Inferior parietal cortex (tissue), 1 donor: ENCODE data around the gene PPP2R2C.

Experiments
- DNase-seq: peaks from one replicate; pipeline ENCODE4 v3.0.0-alpha.2; 2016; ENCODE audit errors: extremely low spot score

PPP2R2C gene

DNA sequence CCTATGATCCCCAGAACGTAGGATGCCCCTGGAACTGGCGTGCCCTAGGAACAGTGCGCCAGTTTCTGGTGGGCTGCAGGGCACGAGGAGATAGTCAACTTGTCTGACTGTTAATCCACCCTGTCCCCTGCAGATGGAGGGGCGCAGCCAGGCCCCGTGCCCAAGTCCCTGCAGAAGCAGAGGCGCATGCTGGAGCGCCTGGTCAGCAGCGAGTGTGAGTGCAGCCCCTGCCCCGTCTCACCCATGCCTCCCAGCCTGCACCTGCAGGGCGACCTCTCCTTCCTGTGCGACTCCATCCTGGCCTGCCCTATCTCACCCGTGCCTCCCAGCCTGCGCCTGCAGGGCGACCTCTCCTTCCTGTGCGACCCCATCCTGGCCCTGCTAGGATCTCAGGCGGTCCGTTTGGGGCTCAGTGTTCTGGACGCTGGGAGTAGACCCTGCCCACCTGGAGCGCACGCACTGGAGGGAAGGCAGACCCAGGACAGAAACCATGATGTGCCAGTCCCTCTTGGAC, 180.6 kb downstream of the PPP2R2C start:
- no peak for DNase-seq

GRCh38 chr4:6290769-6291547, 181.5 kb downstream of the PPP2R2C start:
- DNase-seq, result no peak

DNA sequence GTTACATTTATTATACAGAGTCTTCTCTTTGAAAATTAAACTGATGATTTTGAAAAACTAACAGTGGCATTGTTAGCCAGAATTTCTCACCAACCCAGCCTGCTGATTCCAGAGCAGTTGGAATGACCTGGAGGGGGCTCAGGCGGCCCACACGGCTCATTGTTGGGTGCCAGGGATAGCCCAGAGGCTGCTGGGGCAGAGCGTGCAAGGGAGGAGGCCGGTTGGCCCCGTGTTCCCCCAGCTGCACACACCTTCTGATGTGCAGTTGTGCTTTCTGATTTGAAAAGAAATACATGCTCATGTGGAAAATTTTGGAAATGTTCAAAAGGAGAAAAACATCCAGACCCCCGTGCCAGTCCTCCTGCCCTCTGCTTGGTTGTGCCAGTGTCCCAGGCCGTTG, 182.2 kb downstream of the PPP2R2C start:
- DNase-seq, result no peak

GRCh38 chr4:6288871-6289270, 183.5 kb downstream of the PPP2R2C start:
- no peak for DNase-seq

- DNase-seq, result no peak
Measured at GRCh38 chr4:6288342-6288741, 184.1 kb downstream of the PPP2R2C start.

DNA sequence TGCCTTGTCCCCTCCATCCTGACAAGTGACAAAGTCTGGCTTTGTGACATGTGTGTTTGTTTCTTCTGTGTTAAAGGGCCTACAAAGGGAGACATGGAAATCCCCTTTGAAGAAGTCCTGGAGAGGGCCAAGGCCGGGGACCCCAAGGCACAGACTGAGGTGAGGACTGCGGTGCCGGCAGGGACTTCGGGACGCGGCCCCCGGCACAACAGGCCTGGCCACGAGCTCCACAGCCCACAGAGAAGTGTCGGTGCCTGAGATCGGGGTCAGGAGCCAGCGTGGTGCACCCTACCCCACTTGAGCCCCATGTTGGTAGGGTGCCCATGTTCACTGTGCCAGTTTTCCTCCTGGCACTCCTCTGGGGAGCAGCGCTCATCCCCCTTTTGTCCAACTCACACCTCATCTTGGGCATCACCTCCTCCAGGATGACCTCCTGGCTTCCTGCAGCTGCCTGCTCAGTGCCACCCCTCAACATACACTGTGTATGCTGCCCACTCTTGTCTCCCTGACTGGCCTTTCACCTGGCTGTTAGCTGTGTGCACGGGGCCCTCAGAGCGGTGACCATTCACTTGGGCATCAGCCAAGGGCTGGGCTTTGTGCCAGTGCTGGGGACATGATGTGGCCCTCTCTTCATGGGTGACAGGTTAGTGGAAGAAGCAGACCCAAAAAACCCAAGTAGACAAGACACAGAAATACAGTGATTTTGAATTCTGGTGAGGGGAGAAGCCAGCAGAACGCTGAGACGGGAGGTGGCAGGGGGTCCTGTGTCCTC, 185.2 kb downstream of the PPP2R2C start:
- no peak for DNase-seq

DNA sequence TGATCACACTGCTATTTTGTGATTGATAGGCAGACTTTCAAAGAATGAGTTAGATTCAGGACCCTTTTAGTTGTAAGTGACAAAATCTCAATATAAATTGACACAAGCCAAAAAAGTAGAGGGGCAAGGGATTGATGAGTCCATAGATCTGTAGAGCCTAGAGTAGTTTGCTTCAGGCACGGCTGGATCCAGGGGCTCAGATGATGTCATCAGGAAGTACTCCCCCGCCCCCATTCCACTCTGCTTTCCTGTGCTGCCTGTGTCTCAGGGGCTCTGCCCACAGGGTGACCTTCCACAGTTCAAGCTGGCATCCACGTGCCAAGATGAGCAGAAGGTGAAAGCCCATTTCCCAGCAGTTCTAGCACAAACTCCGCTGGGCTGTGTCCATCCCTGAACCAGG, 189.1 kb downstream of the PPP2R2C start:
- DNase-seq, result no peak

DNA sequence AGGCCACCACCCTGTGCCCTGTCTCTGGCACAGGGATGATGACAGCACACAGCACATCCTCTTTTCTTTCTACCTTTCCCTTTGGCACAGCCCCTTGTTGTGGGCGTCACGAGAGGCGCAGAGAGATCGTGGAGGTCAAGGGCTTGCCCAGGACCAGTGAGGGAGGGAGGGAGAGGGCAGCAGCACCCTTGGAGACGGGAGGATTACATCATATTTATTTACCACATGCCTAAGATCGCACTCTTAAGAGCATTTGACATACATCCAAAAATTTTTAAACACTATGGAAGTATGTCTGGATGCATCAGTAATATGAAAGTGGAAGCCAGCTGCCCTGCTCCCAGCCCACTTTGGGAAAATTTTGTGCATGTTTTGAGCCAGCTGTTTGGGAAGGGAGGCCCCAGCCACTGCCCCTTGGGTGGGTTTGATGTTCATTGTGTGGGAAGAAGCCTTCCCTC, 190.1 kb downstream of the PPP2R2C start:
- DNase-seq, result no peak

GRCh38 chr4:6281436-6282313, 190.7 kb downstream of the PPP2R2C start:
- no peak for DNase-seq

DNA sequence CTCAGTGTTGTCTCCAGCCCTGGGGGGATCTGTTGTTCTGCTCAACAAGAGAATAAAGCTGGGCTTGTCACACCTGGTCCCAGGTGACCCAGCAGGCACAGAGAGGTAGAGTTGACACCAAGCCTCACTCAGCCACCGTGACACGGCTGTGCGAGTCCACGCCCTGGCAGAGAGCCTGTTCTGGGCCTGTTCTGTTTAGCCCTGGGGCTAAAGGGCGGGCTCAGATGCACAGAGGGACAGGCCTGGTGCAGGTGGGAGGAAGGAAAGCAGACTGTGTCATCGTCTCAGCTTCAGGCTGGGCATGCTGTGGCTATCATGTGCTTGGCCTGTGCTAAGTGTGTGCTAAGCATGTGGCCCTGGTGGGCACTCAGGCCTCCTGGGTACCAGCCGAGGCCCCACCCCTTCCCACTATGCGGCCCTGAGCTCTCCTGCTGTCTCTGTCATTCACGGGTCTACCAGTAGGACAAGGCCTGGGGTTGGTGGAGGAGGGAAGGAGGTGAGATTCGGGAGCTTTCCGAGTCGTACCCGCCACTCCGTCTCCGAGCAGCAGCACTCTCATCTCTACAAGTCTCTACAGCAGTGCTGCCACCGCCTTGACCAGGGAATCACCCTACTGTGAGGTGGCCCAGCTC, 191.9 kb downstream of the PPP2R2C start:
- no peak for DNase-seq

GRCh38 chr4:6279582-6280289, 192.7 kb downstream of the PPP2R2C start:
- DNase-seq, result no peak

DNA sequence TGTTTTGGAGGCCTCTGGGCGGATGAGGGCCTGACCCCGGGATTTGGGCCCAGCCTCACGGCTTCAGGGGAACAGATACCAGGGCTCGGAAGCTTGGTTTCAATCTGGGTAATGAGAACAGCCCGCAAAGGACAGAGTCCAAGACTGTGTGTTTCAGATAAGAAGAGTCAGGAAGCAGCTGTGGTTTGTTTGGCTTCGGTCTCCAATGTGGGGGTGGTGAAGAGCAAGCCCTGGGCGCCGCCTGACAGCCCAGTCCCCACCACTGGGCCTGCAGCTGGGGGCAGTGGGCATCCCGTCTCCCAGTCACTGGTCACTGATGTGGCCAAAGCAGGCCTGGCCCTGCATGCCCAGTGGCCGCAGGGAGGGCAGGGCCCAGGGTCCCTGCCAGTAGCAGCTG, 193.6 kb downstream of the PPP2R2C start:
- DNase-seq, result no peak

GRCh38 chr4:6277935-6278800, 194.2 kb downstream of the PPP2R2C start:
- no peak for DNase-seq

DNA sequence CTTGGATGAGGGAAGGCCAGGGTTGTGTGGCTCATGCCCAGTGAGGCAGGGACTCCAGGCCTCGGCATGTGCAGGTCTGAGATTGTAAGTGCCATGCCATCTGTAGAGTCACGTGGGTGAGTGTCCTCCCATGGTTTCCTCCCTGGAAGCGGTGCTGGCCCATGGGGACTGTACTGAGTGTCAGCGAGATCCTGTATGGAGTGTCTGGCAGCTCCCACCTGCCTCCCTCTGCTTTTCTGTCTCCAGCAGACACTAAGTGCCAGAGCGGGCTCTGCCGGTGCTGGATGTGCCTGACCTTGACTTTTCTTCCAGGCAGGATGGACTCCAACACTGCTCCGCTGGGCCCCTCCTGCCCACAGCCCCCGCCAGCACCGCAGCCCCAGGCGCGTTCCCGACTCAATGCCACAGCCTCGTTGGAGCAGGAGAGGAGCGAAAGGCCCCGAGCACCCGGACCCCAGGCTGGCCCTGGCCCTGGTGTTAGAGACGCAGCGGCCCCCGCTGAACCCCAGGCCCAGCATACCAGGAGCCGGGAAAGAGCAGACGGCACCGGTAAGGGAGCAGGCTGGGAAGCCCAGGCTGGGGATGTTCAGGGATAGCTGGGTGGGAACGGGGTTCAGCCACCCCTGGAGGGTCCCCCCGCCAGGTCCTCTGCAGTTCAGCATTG, 195.1 kb downstream of the PPP2R2C start:
- no peak for DNase-seq

DNA sequence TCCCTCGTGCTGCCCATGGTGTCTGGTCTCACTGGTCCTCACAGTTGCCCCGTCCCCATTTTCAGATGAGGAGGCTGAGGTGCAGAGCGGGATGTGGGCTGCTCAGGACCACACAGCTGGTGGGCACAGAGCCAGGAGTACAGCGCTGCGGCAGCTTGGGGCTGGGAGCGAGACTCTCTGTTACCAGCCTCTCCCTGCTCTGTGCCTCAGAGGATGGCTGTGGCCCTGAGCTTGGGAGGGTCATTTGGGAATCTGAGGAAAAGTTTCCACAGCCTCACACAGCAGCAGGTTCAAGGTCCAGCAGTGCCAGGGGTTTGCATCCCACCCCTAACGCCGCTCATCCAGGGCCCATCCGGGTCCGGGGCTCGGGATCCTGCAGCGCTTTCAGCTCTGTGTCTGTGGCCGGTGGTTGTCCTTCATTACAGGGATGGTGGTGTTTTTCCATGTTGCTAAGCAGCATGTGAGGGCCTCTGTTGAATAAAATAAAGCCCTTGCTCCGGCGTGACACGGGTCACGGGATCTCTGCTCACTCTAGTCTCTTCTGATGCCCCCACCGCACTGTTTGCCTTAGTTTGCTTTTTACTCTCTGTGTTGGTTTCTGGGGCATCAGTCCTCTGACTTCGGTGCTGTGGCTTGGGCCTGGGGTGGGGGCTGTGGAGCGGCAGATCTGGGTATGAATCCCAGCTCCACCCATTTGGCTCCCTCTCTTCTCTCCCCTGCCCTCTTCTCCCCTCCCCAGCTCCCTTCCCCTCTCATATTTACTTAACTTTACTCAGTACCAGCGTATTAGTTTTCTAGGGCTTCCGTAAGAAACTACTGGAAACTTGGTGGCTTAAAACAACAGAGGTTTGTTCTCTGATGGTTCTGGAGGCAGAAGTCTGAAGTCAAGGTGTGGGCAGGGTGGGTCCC, 196.3 kb downstream of the PPP2R2C start:
- no peak for DNase-seq

DNA sequence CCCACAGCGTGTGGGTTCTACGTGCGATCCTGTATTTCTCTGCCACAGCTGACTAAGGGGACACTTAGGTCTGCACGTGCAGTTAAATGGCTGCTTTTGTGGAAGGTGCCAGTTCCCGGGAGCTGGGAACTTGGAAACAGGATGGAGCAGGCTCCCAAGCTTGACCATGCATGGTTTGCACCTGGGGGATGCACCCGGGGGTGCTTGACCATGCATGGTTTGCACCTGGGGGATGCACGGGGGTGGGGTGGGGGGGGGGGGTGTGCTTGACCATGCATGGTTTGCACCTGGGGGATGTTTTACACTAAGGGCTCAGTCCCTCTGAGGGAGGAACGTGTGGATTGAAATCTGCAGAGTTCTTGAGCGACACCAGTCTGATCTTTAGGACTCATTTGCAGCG, 197.1 kb downstream of the PPP2R2C start:
- no peak for DNase-seq

DNA sequence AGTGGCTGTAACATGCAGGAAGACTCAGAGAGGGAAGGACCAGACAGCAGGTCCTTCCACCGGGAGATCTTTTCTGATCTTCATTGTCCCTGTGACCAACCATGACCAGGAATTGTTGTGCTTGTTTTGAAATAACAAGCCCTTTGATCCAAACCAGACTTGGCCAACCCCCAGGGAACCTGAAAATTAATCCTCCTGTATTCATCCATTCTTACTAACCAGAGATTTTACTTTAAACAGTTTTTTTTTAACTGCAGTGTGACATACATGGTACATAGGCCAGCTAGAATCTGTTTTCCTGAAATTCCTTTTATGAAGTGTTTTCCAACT, 198.8 kb downstream of the PPP2R2C start:
- DNase-seq, result no peak
